ENCODE results near the gene FAF2.

Gene FAF2

GRCh38 chr5:176447978-176448608 is at the start of gene FAF2:
FAF2 (plus strand) TSS chr5:176448385; CDS start chr5:176448408, 23 bp downstream.
- peak within 1 kb of the TSS; percentile 82 for H3K4me3 ChIP-seq (ENCODE audit: low read depth, low read length)
- TF ChIP-seq CTCF (IDR thresholded peaks at IDR 0.05; ENCODE audit: borderline replicate concordance, insufficient read depth, low read depth, low read length), result peak; percentile 96

GRCh38 chr5:176400382-176401156 is 47.6 kb upstream of the FAF2 start:
- no peak for TF ChIP-seq CTCF (IDR thresholded peaks at IDR 0.05; ENCODE audit: borderline replicate concordance, insufficient read depth, low read depth, low read length)
- no peak overlapping the region for H3K4me3 ChIP-seq (ENCODE audit: low read depth, low read length)

- no peak for TF ChIP-seq CTCF (IDR thresholded peaks at IDR 0.05; ENCODE audit: borderline replicate concordance, insufficient read depth, low read depth, low read length)
These were observed 46.6 kb upstream of the FAF2 start for GRCh38 chr5:176401281-176402205.

GRCh38 chr5:176405656-176406435 is 42.3 kb upstream of the FAF2 start:
- TF ChIP-seq CTCF (IDR thresholded peaks at IDR 0.05; ENCODE audit: borderline replicate concordance, insufficient read depth, low read depth, low read length), result no peak
- H3K4me3 ChIP-seq (ENCODE audit: low read depth, low read length), result no peak overlapping the region

More at GRCh38 chr5:176401281-176402205, 46.6 kb upstream of the FAF2 start:
- H3K4me3 ChIP-seq (ENCODE audit: low read depth, low read length), result no peak overlapping the region

- no peak overlapping the region for H3K4me3 ChIP-seq (ENCODE audit: low read depth, low read length)
- TF ChIP-seq CTCF (IDR thresholded peaks at IDR 0.05; ENCODE audit: borderline replicate concordance, insufficient read depth, low read depth, low read length), result no peak
These were observed 41.6 kb upstream of the FAF2 start for GRCh38 chr5:176406436-176407052.
